Renal pelvis (tissue), 4 donors: ENCODE measurements around the gene VPS35L. TPM values are rescaled to one million over a fixed set of nuclear protein-coding genes. Genes with fewer than 3 reads are reported as not detected.
A peak's percentile ranks its signal among the peaks of the same experiment; 100 is the strongest.
"Not testable (repeated sequence)": the region's sequence is repeated elsewhere in the genome, so short reads cannot be mapped to it uniquely, and the experiment has no call there.

Source experiments
- DNase-seq: peaks from one replicate; pipeline ENCODE4 v3.0.0-alpha.2; 2013
- polyA plus RNA-seq, 3 donors: library from polyadenylated mRNA; unstranded; fragments of 120-200 nt; gene quantifications; one replicate each; pipeline ENCODE4 v1.2.1, GENCODE V29; 2013; ENCODE audit not compliant: insufficient read length in 3 of 3

Gene VPS35L
- polyA plus RNA-seq, 3 donors: 59.3 to 67.5 (median 60.1) TPM

DNA sequence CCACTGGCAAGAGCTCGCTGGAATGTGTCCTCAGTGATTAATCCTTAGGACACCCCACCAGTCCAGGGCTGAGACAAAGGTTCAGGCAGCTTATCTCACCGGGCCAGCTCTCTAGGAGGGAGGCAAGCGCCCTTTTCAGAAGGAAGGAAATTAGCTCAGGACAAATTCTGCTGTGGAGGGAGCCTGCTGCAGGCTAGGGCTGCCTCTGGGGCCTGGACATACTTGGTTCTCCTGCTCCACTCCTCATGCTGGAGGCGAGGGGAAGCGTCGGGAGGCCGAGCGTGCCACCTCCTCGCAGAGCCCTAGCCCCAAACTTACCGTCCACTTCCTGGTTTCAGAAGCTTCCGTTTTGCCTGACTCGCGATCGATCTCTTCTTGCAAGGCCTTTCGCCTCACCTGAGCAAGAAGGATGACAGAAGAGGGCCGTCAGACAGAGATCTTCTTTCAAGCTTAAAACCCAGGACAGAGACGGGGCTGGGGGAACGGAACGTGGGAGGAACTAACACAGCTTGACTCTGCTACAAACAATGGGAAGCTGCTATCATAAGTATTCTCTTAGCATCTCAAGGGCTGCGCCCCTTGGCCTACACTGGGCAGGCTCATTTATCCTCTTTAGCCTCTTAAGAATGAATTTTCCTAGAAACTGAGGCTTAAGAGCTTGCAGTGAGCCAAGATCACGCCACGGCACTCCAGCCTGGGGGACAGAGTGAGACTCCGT lies 154.8 kb downstream of the VPS35L start:
- no peak for DNase-seq

DNA sequence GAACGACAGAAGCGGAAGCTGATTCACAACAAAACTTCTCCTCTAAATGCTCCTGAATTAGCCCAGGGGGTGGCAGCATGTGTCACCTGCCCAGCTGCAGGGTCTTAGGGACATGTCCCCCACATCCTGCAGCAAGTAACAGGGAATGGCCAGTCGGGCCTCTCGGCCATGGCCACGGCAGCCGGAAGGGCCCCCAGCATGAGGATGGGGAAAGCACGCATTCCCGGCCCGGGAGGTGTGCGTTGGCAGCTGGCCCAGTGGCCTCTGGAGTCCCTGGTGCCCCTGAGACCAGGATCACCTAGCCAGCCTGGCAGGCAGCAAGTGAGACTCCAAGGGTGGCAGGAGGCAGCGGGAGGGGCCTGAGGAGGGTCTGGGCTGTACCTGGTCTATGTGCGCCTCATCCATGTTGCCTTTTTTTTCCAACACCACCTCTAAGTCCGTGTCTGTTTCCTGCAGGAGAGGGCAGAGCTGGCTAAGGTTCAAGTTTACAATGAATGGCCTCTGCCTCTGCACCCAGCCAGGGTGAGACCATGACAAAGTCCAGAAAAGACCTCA lies 155.6 kb downstream of the VPS35L start:
- no peak for DNase-seq

DNA sequence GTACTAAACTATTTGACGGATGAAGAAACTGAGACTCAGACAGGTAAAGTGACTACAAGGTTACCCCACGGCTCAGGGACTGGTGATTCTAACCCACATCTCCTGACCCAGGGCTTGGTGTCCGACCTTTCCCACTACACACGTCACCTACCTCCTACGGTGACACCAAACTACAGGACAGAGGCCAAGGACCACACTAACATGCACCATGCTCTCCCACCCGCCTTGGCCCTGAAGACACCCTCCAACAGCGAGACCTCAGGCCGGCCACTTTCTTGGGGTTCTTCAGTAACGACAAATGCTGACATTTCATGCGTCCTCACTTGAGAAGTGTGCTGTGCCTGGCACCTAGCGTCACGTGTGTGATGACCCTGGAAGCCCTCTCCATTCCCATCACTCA lies 156.1 kb downstream of the VPS35L start:
- no peak for DNase-seq

DNA sequence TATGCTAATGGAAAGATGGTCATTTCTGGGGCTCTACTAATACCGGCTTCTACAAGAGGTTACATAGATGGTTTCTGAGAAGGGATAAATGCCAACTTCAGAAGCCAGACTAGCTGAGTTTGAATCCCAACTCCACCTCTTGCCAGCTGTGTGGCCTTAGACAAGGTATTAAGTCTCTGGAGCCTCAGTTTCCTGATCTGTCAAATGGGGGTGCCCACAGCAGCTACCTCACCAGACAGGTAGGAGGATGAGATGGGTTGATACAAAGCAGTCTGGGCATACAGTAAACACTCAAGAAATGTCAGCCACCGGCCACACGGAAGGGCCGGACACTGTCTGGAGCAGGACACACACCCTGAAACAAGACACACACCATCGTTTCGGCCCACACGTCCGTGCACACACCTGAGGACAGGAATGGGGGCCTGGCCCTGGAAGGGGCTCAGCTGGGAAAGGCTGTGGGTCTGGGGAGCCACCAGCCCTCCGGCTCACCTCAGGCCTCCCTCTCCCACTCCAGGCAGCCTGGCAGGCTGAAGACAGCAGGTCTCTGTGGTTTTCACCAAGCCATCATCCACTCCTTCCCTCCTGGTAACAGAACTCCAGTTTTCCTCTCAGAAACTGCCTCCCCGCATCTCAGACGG lies 157.0 kb downstream of the VPS35L start:
- no peak for DNase-seq

DNA sequence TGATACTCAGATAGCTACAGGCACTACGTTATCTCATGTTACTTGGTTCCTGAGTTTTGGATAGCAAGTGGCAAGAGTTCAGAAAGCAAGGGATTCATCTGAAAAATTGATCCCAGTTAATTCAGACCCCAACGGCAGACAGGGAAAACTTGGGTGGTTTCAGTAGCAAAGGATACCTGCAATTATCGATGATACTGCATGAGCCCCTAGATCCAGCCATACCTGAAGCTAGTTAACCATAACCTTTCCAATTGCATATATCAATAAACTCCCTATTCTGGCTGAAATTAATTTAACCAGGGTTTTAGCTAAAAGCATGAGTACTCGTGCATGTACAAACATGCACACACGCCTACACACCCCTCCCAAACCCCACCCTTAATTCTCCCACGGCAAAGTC lies 158.2 kb downstream of the VPS35L start:
- DNase-seq: no peak

DNA sequence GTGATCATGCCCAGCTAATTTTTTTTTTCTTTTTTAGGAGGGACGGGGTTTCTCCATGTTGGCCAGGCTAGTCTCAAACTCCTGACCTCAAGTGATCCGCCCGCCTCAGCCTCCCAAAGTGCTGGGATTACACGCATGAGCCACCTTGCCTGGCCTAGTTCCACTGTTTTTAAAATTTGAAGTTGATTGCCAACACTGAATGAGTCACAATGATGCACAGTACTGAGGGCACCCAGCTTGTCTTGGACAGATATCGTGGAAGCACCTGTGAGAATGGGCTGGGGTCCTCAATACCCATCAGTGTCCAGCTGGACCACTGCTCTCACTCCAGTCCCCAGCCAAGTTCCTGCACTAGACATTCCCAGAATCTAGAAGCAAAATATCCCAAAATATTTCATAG lies 160.1 kb downstream of the VPS35L start:
- no peak for DNase-seq

DNA sequence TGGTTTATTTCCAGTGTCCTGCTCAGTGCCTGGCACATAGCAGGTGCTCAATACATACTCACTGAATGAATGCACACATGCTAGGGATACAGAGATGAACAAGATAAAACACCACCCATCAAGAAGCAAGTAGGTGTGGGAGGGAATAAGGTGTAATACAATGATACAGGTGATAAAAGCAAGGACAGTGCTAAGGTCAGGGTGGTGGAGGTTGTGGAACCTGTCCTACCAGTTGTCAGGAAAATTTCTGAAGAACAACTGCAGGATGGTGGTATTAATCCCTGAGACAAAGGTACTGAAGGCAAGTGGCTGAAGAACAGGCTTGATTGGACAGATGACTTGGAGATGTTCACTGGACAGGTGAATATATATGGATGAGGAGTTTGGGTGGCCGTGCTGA lies 160.7 kb downstream of the VPS35L start:
- DNase-seq: no peak

DNA sequence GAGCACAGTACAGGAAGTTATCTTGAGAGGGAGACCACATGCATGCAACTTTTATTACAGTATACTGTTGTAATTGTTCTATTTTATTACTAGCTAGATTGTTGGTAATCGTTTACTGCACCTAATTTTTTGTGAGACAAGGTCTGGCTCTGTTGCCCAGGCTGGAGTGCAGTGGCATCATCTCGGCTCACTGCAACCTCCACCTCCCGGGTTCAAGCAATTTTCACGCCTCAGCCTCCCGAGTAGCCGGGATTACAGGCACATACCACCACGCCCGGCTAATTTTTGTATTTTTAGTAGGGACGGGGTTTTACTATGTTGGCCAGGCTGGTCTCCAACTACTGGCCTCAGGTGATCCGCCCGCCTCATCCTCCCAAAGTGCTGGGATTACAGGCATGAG lies 161.2 kb downstream of the VPS35L start:
- not testable (repeated sequence) for DNase-seq

DNA sequence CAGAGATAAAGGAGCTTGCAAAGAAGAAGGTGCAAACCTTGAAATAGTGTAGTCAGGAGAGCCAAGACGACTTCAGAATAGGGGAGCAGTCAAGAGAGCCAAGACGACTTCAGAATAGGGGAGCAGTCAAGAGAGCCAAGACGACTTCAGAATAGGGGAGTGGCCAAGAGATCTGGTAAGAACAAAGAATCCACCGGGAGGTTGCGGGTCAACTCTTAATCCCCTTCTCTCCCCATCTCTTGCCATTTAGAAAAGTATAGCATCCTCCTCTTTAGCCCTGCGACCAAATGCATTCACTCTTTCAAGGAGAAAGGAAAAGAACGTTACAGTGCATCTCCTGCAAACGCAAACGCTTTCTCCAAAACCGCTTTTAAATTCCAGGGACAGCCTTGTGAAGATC lies 161.8 kb downstream of the VPS35L start:
- DNase-seq: no peak

DNA sequence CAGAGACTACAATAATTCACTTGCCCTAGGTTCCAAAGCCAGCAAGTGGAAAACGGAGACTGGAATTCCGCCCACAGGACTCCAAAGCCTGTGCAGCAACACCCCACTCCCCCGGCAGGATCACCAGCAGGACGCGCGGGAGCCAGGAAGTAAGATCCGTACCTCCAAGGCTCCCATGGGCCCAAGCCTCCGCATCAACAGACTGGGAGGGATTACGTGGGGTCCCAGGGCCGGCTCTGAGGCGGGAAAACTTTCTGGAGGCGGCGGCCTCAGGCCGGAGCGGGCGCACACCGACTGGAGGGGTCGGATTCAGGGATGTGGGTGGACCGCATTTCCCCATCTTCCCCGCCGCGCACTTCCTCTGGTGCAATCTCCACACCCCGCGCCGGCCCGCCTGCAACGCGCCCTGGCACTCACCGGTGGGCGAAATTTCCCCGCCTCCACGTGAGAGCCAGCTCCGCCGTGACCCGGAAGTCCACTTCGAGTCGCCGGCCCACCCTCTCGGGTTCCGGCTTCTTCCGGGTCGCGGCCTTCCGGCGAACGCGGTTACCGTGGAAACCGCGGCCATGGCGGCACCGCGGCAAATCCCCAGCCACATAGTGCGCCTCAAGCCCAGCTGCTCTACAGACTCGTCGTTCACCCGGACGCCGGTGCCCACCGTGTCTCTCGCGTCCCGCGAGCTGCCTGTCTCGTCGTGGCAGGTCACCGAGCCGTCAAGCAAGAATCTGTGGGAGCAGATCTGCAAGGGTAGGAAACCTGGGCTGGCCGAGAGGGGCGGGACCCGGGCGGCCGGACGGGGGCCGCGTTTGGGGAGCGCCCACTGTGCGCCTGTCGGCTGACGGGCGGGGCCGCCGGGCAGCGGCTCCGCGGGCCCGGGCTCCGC lies 162.5 kb downstream of the VPS35L start, which contains the start of the genes IQCK and KNOP1:
Gene IQCK, plus strand, starts transcription at position 531 of the 883 bp plus-strand sequence. Its CDS starts 36 bp downstream, at position 567.
Gene KNOP1, minus strand, starts transcription at position 487 of the 883 bp plus-strand sequence. CDS start 3,192 bp downstream, outside the sequence.
- peak; percentile 90 for DNase-seq

DNA sequence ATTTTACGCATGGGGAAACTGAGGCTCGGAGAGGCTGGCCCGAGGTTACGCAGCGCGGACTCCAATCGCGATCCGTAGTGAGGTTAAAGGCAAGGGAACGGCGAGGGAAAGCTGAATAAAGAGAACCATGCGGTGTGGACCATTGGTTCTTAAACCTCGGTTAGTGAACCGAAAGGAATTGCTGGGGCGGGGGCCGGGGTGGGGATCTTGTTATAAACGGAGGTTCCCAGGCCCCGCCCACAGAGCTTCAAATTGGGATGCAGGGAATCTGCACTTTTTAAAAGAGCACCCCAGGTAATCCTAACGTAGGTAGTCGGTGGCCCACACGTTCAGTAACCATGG lies 163.1 kb downstream of the VPS35L start:
- no peak for DNase-seq

DNA sequence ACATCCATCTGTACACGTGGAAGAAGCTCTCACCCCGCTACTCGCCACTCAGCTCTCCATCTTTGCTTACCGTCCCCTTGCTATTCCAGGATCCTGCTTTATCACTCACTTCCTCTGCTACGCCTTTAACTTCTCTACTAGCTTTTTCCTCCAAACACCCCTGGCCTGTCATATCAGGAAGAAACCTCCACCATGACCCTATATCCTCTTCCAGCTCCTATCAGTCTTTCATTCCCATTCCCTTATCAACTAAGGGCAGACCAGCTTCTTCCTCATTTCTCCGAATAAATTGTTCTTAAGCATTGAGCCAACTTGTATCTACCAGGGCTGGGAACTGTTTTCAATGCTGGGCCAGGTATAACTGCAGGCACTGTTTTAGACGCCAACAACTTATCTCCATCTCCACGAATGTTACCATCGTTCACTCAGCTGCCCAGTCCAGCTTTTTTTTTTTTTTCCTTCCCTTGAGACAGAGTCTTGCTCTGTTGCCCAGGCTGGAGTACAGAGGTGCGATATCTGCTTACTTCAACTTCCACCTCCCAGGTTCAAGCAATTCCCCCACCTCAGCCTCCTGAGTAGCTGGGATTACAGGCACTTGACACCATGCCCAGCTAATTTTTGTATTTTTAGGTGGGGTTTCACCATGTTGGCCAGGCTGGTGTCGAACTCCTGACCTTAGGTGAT lies 166.9 kb downstream of the VPS35L start:
- no peak for DNase-seq

DNA sequence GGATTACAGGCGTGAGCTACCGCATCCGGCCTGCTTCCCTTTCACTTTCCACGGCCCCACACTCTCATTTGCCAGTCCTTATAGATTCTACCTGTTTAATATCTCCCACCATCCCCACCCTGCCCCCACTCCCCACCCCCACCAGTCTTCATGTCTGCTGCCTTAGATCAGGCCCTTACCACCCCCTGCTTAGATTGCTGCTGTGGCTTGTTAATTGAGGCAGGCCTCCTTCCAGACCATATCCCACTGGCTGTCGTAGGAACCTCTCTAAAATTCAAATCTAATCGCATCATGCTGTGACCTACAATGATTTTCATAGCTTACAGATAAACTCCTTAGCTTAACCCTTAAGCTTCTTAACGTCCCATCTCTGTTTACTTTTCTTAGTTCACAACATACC lies 167.5 kb downstream of the VPS35L start:
- no peak for DNase-seq

DNA sequence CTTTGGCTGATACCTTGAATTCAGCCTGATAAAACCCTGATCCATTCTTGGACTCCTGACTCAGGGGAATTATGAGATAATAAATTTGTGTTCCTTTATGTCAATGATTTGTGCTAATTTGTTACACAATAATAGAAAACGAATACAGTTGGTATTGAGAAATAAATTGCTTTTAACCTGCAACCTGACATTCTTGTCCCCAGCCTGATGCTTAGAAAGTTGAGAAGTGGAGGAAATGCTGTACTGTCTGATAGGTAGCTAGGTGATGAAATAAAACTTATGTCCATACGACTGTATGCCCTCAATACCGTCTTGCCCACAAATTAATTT lies 173.1 kb downstream of the VPS35L start:
- DNase-seq: no peak

DNA sequence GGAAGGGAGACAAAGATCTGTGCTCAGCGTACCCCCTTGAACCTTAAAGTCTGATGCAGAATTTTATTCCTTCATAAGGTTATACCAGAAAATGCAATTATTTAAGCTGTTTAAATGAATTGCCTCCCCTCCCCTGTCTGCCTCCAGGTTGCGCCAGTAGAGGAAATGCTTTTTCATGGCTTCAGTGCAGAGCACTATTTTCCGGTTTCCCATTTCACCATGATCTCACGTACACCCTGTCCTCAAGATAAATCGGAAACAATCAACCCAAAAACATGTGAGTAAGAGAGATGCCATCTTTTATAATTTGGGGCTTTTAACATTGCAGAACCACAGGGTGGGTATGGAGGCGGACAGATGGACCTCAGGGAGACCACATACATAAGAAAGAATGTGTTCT lies 178.0 kb downstream of the VPS35L start:
- no peak for DNase-seq

DNA sequence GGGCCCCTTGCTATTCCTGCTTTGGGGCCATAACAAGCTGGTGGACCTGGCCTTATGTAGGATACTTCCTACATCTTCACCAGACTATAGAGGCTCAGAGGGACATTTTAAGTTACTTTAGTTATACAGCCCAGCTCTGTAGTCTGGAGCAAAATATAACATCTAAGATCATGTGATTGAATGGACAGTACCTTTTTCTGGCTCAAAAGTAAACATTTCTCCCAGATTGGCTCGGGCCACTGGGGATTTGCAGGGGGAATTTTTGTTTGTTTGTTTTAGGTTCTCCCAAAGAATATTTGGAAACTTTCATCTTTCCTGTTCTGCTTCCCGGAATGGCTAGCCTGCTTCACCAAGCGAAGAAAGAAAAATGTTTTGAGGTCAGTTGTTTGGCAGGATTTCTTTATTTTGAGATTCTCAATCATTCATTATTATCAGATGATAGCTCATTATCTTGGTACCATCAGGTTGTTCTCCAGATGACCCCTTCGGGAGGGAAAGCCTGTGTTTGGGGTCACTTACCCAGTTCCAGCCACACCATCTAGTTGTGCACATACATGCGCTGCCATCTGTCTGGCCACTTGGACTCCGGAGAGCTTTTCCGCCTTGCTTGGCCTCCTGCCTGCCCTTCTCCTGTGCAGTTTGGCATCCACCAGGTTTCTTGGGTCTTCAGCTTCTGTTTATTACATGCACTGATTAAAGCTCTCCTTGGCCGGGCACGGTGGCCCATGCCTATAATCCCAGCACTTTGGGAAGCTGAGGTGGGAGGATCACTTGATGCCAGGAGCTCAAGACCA lies 179.8 kb downstream of the VPS35L start:
- no peak for DNase-seq

DNA sequence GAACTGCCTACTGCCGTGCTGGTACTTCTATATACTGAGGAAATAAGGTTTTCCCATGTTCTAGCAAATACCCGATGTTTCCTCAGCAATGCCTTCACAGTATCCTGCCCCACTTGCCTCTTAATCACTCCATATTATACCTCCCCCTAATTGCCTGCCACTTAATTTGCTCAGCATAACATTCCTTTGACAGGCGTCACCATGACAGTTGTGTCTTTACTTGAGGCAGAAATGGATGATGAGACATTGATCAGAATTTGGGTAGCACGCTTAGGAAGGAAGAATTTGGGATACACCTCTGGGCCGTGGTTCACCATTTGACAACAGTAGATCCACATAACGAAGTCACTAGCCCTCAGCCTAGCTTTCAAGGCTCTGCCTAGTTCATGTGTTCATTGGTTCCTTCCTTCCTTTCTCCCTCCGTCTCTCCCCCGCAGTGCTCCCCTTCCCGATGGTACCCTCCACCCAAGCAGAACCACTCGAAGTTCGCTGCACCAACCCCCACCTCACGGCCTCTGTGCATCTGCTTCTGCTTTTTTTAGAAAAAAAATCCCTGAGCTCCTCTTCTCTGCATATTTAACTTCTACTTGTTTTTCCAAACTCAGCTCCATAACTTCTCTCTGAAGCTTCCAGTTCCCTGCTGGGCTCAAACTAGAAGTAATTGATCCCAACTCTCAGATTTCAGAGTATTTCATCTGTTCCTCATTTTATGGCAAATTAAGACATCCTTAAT lies 182.0 kb downstream of the VPS35L start:
- DNase-seq: no peak

DNA sequence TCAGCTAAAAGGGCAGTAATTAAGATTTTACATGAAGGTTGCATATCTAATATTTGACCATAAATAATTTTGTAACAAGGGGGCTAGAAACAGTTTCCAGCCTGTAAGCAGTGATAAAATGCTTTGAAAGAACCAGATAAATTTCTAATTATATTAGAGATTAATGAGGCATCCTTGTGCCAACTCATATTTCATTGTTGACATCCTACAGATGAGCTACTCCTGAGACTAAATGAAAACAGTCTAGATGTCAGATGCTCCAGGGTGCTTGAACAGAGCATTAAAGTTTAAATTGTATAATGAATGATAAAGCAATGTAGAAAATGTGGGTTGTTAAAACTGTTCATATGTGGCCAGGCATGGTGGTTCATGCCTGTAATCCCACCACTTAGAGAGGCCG lies 185.9 kb downstream of the VPS35L start:
- DNase-seq: no peak

DNA sequence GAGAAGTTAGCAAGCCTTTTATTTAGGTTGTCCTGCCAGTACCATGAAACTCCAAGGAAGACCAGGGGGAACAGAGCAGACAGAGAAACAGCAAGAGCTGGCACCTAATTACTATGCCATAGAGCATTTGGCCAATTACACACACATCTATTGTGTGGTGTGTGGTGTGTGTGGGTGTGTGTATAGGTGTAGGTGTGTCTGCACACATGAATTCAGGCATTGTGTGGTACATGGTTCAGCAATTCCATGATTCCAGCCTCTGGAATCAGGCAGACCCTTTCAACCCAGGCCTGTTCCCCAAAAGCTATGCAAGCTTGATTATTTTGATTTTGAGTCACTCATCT lies 188.3 kb downstream of the VPS35L start:
- no peak for DNase-seq

DNA sequence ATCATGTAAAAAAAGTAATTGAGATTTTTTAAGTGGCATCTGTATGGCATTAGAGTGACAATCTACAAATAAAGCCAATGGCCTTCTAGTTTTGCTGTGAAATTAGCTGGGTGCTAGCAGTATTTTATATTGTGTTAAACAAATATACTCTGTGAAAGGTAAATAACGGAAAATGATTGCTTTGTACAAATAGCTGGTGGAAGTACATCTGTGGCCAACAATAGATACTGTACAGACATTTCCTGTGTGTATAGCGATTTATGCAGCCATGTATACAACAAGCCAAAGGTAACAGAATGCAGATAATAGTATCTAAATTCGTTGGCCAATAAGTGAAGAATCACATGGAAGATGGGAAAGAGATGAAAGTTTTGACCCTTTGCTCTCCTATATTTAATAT lies 189.2 kb downstream of the VPS35L start:
- no peak for DNase-seq
